HL-60 (cell line): ENCODE results near the gene TEFM.
"Not testable (repeated sequence)": the region's sequence is repeated elsewhere in the genome, so short reads cannot be mapped to it uniquely, and the experiment has no call there.

Experiments used
- POLR2AphosphoS5 ChIP-seq: IDR thresholded peaks from 2 replicates; pipeline ENCODE4 v1.6.1; 2012; ENCODE audit warnings: low read depth
- TF ChIP-seq, protein P1 (sequence below): IDR thresholded peaks from one replicate; pipeline ENCODE4 v1.5.1; 2011; ENCODE audit warnings: low read length, control low read depth, inconsistent platforms; ENCODE audit not compliant: insufficient read depth

- not testable (repeated sequence) for TF ChIP-seq POLR2AphosphoS5
- TF ChIP-seq, protein P1, sequence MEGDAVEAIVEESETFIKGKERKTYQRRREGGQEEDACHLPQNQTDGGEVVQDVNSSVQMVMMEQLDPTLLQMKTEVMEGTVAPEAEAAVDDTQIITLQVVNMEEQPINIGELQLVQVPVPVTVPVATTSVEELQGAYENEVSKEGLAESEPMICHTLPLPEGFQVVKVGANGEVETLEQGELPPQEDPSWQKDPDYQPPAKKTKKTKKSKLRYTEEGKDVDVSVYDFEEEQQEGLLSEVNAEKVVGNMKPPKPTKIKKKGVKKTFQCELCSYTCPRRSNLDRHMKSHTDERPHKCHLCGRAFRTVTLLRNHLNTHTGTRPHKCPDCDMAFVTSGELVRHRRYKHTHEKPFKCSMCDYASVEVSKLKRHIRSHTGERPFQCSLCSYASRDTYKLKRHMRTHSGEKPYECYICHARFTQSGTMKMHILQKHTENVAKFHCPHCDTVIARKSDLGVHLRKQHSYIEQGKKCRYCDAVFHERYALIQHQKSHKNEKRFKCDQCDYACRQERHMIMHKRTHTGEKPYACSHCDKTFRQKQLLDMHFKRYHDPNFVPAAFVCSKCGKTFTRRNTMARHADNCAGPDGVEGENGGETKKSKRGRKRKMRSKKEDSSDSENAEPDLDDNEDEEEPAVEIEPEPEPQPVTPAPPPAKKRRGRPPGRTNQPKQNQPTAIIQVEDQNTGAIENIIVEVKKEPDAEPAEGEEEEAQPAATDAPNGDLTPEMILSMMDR: not testable (repeated sequence)
Observed at GRCh38 chr17:30910151-30910550, 4.1 kb upstream of the TEFM start.
